Right renal pelvis (tissue), 4 donors: ENCODE results near the gene SLCO6A1. TPM values are rescaled to one million over a fixed set of nuclear protein-coding genes. Genes with fewer than 3 reads are reported as not detected.

Experiments used
- DNase-seq, 4 donors: peaks; one replicate each; pipeline ENCODE4 v3.0.0-alpha.2; 2013; ENCODE audit warnings: low read depth in 4 of 4, low spot score in 3 of 4, missing footprints in 1 of 4
- polyA plus RNA-seq, 4 donors: library from polyadenylated mRNA; unstranded; fragments of 120-200 nt; gene quantifications; one replicate each; pipeline ENCODE4 v1.2.1, GENCODE V29; 2013; ENCODE audit not compliant: insufficient read length in 4 of 4

SLCO6A1 gene
- polyA plus RNA-seq, 4 donors: not detected

- no peak for DNase-seq
Measured at GRCh38 chr5:102481054-102481715, 17.6 kb downstream of the SLCO6A1 start.

DNA sequence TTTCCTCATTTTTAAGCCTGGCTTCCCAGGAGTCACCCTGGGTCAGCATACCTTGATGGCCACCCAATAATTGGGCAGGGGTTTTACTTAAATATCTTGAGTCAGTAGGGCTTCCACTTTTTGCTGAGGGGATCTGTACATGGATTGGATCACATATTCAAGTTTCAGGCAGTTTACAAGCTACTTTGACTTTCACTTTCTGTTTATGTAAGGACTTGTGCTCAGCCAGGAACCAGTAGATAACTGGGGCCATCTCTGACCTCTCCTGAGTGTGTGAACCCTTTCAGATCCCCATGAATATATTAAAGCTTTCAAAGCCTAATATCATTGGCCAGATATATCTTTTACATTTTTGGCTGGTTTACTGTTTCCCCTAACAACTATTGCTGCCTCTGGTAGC is 45.1 kb downstream of the SLCO6A1 start:
- DNase-seq: no peak

GRCh38 chr5:102451082-102451481 is 47.7 kb downstream of the SLCO6A1 start:
- DNase-seq: no peak

DNA sequence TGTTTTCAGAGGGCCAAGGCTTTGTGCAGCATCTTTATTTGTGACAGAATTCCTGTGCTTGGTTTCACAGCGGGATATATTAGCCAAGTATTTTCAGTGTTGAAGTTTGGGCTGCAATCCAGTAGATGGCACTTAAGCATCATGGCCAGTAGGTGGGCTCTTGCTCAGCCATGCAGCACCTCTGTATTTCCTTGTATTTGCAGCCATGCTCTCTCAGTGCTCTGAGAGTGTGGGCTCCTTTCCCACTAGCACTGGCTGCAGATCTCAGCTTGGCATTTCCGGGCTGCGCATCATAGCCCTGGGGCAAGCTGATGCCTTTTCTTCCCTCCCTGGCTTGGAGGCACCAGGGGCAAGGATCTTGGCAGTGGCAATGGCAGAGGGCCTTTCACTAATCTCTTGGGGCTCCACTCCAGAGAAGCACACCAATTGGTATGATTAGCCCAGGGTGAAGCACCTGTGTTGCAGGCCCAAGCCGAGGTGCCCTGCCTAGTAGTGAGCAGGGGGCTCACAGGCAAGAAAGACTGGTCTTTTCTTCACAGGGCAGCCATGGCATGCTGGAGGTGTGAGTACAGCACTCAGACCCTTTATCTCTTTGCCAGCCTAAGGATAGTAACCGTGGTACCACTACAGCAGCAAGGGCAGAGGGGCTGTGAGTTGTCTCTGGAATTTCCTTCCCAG is 48.3 kb downstream of the SLCO6A1 start:
- DNase-seq: no peak

GRCh38 chr5:102433473-102433872 is 65.3 kb downstream of the SLCO6A1 start:
- no peak for DNase-seq

- DNase-seq: no peak
Measured at GRCh38 chr5:102421647-102422046, 77.2 kb downstream of the SLCO6A1 start.

DNA sequence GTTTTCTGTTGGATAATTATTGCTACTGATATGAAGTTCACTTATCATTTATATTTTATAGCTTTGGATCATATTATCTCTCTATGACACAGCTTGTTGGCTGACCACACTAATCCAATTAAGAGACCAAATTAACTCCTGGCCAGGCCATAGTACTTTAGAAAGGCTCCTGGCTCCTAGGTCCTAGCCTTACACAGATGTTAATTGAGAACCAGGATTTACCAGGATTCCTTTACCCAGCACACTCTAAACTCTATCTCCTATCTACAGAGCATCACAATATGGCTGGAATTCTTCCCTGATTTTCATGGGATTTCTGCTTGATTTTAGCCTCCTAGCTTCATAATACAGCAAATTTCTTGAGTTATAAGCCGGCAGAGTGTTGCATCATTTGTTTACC is 80.3 kb downstream of the SLCO6A1 start:
- no peak for DNase-seq

DNA sequence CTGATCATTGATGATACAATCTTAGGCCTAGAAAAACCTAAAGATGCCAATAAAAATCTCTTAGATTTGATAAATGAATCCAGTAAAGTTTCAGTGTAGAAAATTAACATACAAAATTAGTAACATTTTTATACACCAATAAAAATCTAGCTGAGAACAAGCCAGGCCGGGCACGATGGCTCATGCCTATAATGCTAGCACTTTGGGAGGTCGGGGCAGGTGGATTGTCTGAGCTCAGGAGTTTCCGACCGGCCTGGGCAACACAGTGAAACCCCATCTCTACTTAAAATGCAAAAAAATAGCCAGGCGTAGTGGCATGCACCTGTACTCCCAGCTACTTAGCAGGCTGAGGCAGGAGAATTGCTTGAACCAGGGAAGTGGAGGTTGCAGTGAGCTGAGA is 84.4 kb downstream of the SLCO6A1 start:
- DNase-seq: no peak

GRCh38 chr5:102388235-102388634 is 110.6 kb downstream of the SLCO6A1 start:
- no peak for DNase-seq

GRCh38 chr5:102385365-102385764 is 113.4 kb downstream of the SLCO6A1 start:
- no peak for DNase-seq

GRCh38 chr5:102380174-102380573 is 118.6 kb downstream of the SLCO6A1 start:
- no peak for DNase-seq

DNA sequence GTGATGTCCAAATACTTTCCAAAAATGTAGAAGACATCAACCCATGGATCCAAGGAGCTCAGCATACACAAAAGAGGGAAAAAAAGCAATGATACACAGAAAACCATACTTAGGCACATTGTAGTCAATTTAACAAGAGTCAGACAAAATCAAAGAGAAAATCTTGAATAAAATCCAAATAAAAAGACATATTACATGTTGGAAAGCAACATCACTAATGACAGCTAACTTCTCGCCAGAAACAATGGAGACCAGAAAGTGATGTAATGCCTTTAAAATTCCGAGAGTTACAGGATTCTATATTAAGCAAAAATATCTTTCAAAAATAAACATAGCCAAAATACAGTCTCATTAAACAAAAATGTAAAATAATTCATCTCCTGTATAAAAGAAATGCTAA is 122.9 kb downstream of the SLCO6A1 start:
- no peak for DNase-seq

- DNase-seq: no peak
Measured at GRCh38 chr5:102375272-102375671, 123.5 kb downstream of the SLCO6A1 start.

GRCh38 chr5:102368392-102368791 is 130.4 kb downstream of the SLCO6A1 start:
- DNase-seq: no peak

DNA sequence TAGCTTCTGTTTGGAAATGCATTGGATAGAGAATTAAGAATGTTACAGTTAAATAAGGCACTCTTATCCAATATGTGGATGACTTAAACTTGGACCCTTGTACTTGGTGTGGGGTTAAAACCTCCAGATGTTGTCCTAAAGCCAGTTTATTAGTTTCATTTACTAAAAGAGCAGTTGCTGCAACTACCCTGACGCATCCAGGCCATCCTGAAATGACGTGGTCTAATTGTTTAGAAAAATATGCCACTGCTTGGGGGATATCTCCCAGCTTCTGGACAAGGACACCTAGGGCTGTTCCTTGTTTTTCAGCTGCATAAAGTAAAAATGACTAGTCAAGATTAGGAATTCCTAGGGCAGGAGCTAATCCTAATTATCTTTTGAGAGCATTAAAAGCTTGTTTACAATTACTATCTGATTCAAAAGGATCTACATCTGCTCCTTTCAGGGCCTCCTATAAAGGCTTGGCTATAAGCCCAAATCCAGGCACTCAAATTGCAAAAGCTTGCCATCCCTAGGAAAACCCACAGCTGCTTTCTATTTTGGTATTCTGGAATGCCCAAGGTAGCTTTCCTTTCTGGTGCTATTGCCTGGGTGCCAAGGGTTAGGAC is 157.0 kb downstream of the SLCO6A1 start:
- no peak for DNase-seq

- DNase-seq: no peak
Measured at GRCh38 chr5:102324714-102325113, 174.1 kb downstream of the SLCO6A1 start.

Other genes starting within 250 kb of the SLCO6A1 start
- gene SLCO4C1, start 202.7 kb downstream of the SLCO6A1 start, polyA plus RNA-seq: 10 to 100 TPM; 19.2 to 30.0 (median 29.3) TPM